Inflammatory macrophage treated with lipopolysaccharide for 4 hours (primary cell): Measurements from ENCODE around the gene MCF2L2.

Experiments
- DNase-seq: peaks from one replicate; pipeline ENCODE4 v3.0.0-alpha.2; 2020

MCF2L2 gene

DNA sequence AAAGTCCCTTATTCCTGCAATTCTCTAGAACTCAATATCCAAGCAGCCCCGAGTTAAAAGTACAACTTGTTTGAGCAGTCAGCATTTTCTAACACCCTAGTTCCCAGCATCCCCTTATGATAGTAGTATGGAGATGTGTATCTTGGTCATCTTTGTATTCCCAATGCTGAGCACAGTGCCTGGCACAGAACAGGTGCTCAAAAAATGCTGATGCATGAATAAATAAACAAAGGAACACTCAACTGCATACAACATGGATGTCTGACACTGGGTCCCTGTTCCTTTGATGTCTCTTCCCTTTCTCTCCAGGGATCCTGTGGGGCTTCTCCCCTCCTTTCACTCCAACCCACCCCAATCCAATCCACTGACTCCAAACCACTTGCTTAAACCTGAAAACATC is 199.2 kb downstream of the MCF2L2 start:
- DNase-seq, result no peak

GRCh38 chr3:183227586-183227985 is 200.8 kb downstream of the MCF2L2 start:
- no peak for DNase-seq

- DNase-seq, result no peak
These were observed 202.0 kb downstream of the MCF2L2 start for GRCh38 chr3:183226333-183226890.

- DNase-seq, result no peak
These were observed 204.0 kb downstream of the MCF2L2 start for GRCh38 chr3:183224180-183224970.

DNA sequence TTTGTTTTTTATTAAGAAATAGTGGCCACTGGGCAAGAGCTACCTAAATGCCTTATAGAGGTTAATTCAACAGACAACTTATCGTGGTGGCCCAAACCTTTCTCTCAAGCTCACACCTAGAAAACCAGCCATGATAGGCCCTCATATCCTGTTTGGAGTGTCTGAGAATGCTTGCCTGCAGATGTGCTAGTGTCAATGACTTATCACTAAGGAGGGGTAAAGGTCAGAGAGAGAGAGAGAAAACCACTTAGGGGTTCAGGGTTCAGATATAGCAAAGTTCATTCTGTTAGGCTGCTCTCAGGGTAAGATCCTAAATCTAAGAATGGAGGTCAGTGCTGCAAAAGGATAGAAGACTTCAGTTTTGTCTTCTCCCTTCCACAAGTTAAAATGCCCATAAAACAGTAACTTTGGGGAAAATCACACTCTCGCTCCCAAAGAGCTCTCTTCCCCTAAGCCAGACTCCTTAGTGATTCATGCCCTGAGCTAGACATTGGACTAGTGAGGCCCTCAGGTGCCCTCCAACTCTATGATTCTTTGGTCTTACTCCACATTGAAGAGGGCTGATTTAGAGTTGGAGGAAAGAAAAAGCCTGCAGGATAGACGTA is 205.7 kb downstream of the MCF2L2 start:
- no peak for DNase-seq

DNA sequence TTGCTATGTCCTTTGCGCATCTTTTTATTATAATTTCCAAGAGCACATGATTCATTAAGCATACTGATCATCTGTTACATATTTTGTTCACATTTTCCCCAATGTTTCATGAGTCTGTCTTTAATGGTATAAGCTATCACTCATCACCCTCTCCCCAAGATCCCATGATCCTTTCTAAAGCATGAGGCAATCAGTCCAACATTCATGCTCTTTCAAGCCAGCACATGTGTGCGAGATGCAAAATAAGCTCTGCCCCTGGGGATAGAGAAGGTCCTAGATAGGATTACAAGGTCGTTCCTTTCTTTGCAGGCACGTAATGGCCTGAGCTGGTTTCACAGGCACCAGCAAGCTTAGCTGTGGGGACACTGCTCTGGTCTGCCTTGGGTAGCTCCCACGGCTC is 207.6 kb downstream of the MCF2L2 start:
- DNase-seq, result no peak

DNA sequence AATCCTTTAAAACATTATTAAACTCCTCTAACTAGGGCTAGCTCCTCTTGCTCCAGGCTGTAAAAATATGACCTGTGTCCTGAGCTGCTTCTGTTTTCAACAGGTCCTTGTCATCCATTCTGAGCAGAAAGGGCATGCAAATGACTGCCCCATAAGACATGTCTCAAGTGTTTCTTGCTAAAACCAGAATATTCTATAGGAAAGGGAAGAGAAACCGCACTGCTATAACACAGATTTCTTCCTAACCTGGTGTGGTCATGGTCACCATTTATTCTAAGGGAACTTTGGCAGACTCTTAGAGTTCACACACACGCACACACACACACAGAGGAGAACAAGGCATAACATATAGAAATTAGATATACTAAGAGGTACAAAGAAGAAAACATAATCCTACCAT is 209.6 kb downstream of the MCF2L2 start:
- peak; percentile 82 for DNase-seq

DNA sequence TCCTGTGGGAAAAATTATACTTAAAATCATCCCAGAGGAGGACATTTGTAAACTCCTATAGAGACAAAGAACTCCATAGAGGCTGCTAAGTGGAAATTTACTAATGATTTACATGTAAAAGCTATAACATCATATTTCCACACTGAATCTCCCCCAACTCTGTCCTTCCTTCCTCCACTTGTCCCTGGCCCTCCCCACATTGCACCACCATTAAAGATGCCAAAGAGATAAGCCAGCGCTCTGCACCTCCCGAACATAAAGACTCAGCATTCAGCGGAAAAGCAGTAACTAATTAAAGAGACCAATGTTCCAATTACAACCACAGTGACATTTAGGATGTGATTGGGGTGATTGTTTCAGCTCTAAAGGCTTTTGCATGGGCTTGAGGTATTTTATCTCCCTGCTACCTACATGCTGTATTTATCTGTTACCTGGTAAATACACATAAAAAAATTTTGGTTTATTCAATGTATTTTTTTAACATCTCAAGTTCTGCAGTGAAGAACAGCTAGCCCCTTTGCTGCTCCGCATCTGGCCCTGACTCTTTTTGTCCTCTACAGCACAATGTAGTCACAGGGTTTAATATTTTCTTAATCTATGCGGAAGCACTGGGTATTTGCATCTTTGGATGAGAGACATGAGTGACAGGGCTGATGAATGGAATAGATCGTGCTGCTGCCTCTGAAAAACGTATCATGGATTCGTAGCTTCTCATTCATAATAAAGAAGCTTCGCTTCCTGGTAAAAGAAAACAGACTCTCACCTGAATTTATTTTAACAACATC is 210.7 kb downstream of the MCF2L2 start:
- no peak for DNase-seq

DNA sequence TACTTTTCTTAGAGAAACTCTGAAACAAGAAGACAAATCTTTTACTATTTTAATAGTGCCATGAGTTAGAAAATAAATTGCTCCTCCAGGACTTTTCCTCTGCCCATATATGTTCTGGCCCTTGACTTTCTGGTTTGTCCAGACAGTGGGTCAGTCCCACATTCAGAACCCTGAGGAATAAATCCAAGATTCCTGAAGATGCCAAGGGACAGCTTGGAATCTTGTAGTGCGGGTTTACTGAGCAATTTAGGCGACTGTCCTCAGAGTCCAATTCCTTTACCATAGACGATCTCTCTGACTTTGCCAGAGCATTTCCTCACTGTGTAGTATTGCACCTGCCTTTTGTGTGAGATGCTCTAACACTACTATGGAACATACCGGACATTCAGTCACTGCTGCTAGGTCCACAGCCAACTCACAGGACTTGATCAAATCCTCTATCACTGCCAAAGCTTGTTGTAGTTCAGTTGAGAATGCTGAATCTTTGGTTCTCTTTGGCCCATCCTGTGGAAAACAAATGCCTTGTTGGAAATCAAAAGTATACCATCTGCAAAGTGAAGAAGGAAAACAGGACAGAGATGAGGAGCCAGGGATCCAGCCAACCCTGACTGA is 212.7 kb downstream of the MCF2L2 start:
- no peak for DNase-seq

DNA sequence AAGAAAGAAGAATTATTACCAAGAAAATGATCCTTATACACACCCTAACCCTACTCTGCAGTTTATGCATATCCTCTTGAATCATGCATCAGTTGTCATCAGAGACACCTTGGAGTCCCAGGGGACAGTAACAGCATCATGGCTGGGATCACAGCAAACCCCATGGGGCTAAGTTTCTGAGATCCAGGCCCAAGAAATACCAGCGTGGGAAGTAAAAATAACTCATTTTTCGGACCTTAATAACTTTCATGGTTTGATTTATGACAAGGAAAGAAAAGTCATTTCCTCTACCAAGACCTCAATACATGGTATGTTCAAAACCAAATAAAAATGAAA is 214.2 kb downstream of the MCF2L2 start:
- DNase-seq, result no peak

- DNase-seq, result no peak
These were observed 214.8 kb downstream of the MCF2L2 start for GRCh38 chr3:183213415-183214276.

GRCh38 chr3:183212565-183212964 is 215.9 kb downstream of the MCF2L2 start:
- peak; percentile 44 for DNase-seq

- DNase-seq, result no peak
These were observed 216.3 kb downstream of the MCF2L2 start for GRCh38 chr3:183212096-183212495.

DNA sequence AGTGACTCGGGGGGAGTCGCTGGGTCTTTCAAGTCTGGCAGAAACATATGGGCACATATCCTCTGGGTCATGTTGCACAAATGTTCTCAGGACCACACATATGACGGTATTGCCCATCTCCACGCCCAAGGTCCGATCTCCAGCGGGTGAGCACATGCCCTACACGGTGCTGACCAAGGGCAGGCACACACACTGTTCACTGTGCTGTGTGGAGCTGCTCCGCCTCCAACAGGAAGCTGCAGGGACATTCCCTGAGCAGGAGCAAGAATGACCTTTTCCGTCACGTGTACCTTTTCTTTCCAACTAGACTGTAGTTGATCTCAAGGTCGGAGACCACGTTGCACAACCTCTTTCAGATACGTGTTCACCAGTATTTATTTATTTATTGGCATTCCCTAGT is 217.1 kb downstream of the MCF2L2 start:
- DNase-seq, result no peak

DNA sequence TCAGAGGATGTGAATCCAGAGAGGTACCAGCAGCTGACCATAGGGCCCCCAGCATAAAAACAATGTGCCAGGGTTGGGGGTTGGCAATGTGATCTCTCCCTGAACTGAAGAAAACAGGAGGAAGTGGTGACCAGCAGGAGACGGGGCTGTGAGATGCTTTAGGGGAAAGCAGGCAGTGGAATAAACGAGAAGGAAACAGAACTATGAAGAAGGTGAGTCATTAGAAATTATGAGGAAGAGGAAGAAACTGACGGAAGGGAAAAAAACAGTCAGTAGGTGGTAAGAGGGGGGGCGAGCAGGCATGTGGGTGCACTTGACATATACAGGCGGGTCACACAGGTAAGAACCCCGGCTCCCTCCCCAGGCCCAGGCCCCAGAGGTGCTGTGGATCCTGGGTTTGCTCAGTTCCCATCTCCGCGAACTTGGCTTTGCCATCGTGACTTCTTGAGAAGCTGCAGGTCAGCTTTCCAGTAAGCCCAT is 217.5 kb downstream of the MCF2L2 start:
- DNase-seq, result peak; percentile 90

- peak; percentile 79 for DNase-seq
These were observed 218.1 kb downstream of the MCF2L2 start for GRCh38 chr3:183210341-183210740.

DNA sequence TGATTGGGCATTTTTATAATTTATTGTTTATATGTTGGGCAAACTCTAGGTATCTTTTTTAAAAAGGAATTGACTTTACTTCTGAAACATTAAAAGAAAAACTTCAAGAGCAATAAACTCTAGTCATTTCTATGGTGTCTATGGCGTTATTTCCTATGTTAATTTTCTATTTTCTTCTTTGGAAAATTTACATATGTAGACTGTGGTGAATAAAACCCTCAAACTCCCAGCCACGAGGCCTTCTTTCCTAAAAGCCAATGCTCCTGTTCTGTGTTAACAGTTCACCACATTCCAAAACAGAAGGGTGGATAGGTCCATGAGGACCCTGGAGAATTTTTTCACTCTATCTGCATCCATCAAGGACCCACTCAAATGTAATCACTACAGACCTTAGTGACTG is 219.6 kb downstream of the MCF2L2 start:
- DNase-seq, result no peak

GRCh38 chr3:183208260-183208659 is 220.2 kb downstream of the MCF2L2 start:
- DNase-seq, result no peak

DNA sequence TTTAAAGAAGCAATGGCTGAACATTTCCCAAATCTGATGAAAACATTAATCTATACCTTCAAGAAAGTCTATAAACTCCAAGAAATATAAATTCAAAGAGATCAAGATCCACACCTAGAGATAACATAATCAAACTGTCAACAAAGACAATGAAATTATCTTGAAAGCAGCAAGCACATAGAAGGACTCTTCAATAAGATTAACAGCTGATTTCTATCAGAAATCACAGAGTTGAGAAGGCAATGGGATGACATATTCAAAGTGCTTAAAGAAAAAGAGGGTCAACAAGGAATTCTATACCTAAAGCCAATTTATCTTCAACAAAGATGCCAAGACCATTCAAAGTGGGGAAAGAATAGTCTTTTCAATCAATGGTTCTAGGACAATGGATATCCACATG is 224.7 kb downstream of the MCF2L2 start:
- DNase-seq, result no peak

DNA sequence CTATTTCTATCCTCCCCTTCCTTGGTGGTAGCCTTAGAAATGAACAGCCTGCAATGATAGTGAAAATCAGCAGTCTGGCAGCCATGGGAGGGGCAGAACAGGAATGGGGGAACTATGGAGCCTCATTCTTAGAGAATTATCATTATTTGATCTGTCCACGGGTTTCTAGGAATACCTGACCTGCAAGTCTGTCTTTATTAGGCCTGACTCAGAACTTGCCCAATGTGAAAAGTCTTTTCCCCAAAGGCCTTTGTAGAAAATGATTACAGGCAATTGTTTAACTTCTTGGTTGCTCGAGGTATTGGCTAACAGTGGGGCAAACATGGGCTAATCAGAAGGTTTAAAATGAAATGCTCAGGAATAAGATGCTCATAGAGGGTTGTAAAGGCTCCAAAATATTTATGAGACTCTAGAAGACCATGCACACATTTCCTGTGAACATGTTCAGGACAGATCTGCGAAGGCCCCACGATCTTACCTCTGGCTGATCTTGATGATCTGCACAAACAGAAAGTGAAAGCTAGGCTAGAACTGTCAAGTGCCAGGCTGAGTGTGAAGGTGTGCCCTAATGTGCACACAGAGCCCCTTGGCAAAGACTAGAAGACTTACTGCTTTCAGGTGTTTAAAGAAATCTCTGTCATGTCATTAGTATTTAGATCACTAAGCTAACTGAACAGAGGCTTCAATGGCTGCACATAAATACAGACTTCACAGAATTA is 226.3 kb downstream of the MCF2L2 start:
- DNase-seq, result no peak

GRCh38 chr3:183198939-183199338 is 229.5 kb downstream of the MCF2L2 start:
- no peak for DNase-seq
